SK-N-SH (cell line): ENCODE results near the gene ZNF74. TPM values are rescaled to one million over a fixed set of nuclear protein-coding genes. Genes with fewer than 3 reads are reported as not detected.
"Not testable (repeated sequence)": the region's sequence is repeated elsewhere in the genome, so short reads cannot be mapped to it uniquely, and the experiment has no call there.

Experiments used
- CTCF ChIA-PET: fragments of 300-600, 350-600 bp; formaldehyde crosslinking; extraction: SDS; loops from one replicate; lab custom pipeline; 2021; lab: Yijun Ruan, JAX
- POLR2A ChIA-PET: fragments of 350-600 bp; sonication (Branson Sonifier 250); formaldehyde crosslinking; extraction: SDS; loops from one replicate; lab custom pipeline; 2020; ENCODE audit warnings: antibody characterized with exemption, inconsistent platforms; lab: Yijun Ruan, JAX
- DNase-seq: peaks from one replicate; pipeline ENCODE4 v3.0.0; 2012
- H2AFZ ChIP-seq: fragments of 200-600 bp; sonication (generic); 2 replicates; pipeline ENCODE4 v1.8.1; 2016; ENCODE audit warnings: antibody characterized with exemption, mild to moderate bottlenecking, low read depth
- H3F3A ChIP-seq: fragments of 200-600 bp; sonication (generic); replicated peaks from 2 replicates; pipeline ENCODE3; 2016; ENCODE audit warnings: antibody characterized with exemption, mild to moderate bottlenecking; ENCODE audit not compliant: insufficient read depth
- H3K27ac ChIP-seq, 2 experiments: fragments of 200-500 bp in 1 of 2; fragments of 200-600 bp in 1 of 2; sonication (Bioruptor generic) in 1 of 2; sonication (generic), shearing (Covaris generic) in 1 of 2; 2 replicates each; pipeline versions ENCODE4 v1.5.1 to v1.6.1; 2014 to 2016; ENCODE audit warnings: low read depth in 2 of 2, inconsistent platforms in 1 of 2, low read length in 1 of 2, mild to moderate bottlenecking in 1 of 2, mixed read lengths in 1 of 2
- H3K27me3 ChIP-seq: fragments of 200-600 bp; sonication (generic), shearing (Covaris generic); 2 replicates; pipeline ENCODE4 v1.6.1; 2016; ENCODE audit warnings: mixed run types; ENCODE audit not compliant: insufficient read depth
- H3K36me3 ChIP-seq, 2 experiments: fragments of 200-500 bp in 1 of 2; fragments of 200-600 bp in 1 of 2; sonication (Bioruptor generic) in 1 of 2; sonication (generic) in 1 of 2; replicated peaks in 1 of 2; 2 replicates each; pipeline versions ENCODE3 to v1.5.1; 2014 to 2016; ENCODE audit warnings: low read length in 1 of 2, mild to moderate bottlenecking in 1 of 2; ENCODE audit not compliant: insufficient read depth in 2 of 2, control insufficient read depth in 1 of 2
- H3K4me1 ChIP-seq, 2 experiments: fragments of 200-500 bp in 1 of 2; fragments of 200-600 bp in 1 of 2; sonication (Bioruptor generic) in 1 of 2; sonication (generic), shearing (Covaris generic) in 1 of 2; 2 replicates each; pipeline versions ENCODE4 v1.5.1 to v1.6.1; 2014 to 2016; ENCODE audit warnings: low read depth in 1 of 2, low read length in 1 of 2, mixed run types in 1 of 2; ENCODE audit not compliant: insufficient read depth in 2 of 2, control insufficient read depth in 1 of 2
- H3K4me2 ChIP-seq: fragments of 200-600 bp; sonication (generic), shearing (Covaris generic); 2 replicates; pipeline ENCODE4 v1.6.1; 2017; ENCODE audit warnings: mixed run types
- H3K4me3 ChIP-seq, 2 experiments: fragments of 200-500 bp in 1 of 2; fragments of 200-600 bp in 1 of 2; sonication (Bioruptor generic) in 1 of 2; sonication (generic), shearing (Covaris generic) in 1 of 2; 2 replicates each; pipeline versions ENCODE4 v1.5.1 to v1.8.1; 2014 to 2016; ENCODE audit warnings: low read depth in 2 of 2, inconsistent platforms in 1 of 2, low read length in 1 of 2, mild to moderate bottlenecking in 1 of 2, mixed read lengths in 1 of 2, moderate library complexity in 1 of 2
- H3K79me2 ChIP-seq: fragments of 200-600 bp; sonication (generic); 2 replicates; pipeline ENCODE4 v1.8.1; 2017; ENCODE audit warnings: mild to moderate bottlenecking; ENCODE audit not compliant: insufficient read depth
- H3K9ac ChIP-seq: fragments of 200-600 bp; sonication (generic); 2 replicates; pipeline ENCODE4 v1.6.1; 2017; ENCODE audit warnings: mixed run types
- H3K9me2 ChIP-seq: fragments of 200-600 bp; sonication (generic); 2 replicates; pipeline ENCODE4 v1.6.1; 2017; ENCODE audit warnings: mixed run types
- H3K9me3 ChIP-seq: fragments of 200-600 bp; sonication (generic); 2 replicates; pipeline ENCODE4 v1.6.1; 2017; ENCODE audit warnings: mixed run types, mild to moderate bottlenecking, moderate library complexity
- H4K20me1 ChIP-seq: fragments of 200-600 bp; sonication (generic); 2 replicates; pipeline ENCODE4 v1.6.1; 2017; ENCODE audit warnings: mild to moderate bottlenecking, mixed run types; ENCODE audit not compliant: insufficient read depth
- FOSL2 ChIP-seq: IDR thresholded peaks from 2 replicates; pipeline ENCODE4 v1.4.0; 2012; ENCODE audit warnings: low read depth, mild to moderate bottlenecking, moderate library complexity, borderline replicate concordance
- GABPA ChIP-seq: IDR thresholded peaks from 2 replicates; pipeline ENCODE4 v1.4.0; 2012; ENCODE audit warnings: low read depth, mild to moderate bottlenecking
- MXI1 ChIP-seq: IDR thresholded peaks from 2 replicates; pipeline ENCODE4 v1.6.1; 2012; ENCODE audit warnings: mild to moderate bottlenecking, low read depth, low read length, improper control_type of control experiment
- POLR2AphosphoS5 ChIP-seq: IDR thresholded peaks from 2 replicates; pipeline ENCODE4 v1.6.1; 2012; ENCODE audit warnings: low read depth, low read length
- RXRA ChIP-seq: IDR thresholded peaks from 2 replicates; pipeline ENCODE4 v1.4.0; 2012; ENCODE audit warnings: low read depth, mild to moderate bottlenecking, borderline replicate concordance
- USF1 ChIP-seq: IDR thresholded peaks from 2 replicates; pipeline ENCODE4 v1.4.0; 2012; ENCODE audit warnings: low read depth, borderline replicate concordance
- WGBS: methylation state at CpG from one replicate; pipeline ENCODE4 v1.1.6; 2017; ENCODE audit warnings: low lambda C conversion rate; 5-methylcytosine and 5-hydroxymethylcytosine counted together
- polyA plus RNA-seq, 3 experiments: library from polyadenylated mRNA; depleted of rRNA; stranded (reverse); fragments of >200 nt; gene quantifications; 2 replicates each; pipeline ENCODE4 v1.2.3, GENCODE V29; 2012
- TF ChIP-seq, protein P1 (sequence below): IDR thresholded peaks from 2 replicates; pipeline ENCODE4 v1.4.0; 2012; ENCODE audit warnings: low read depth, borderline replicate concordance
- TF ChIP-seq, protein P2 (sequence below): IDR thresholded peaks from 2 replicates; pipeline ENCODE4 v1.6.1; 2012; ENCODE audit warnings: mild to moderate bottlenecking, low read depth, low read length, moderate library complexity

Gene ZNF74
- polyA plus RNA-seq, 1 of the 3 experiments (the other 2 are of a cell fraction) = 8.0 TPM

- Histone ChIP-seq H3F3A (no peaks in the 10 kb centered on the region), H3K4me1 (no peaks in the 10 kb centered on the region), H3K27me3 (no peaks in the 10 kb centered on the region), H4K20me1 (no peaks in the 10 kb centered on the region), H3K9me2 (no peaks in the 10 kb centered on the region), H2AFZ (no peak overlapping the region), H3K79me2 (no peaks in the 10 kb centered on the region), H3K9me3 (no peaks in the 10 kb centered on the region), H3K9ac (no peak overlapping the region), H3K4me3 (no peak overlapping the region), H3K36me3 (peaks cover 0 to 24% of the 10 kb centered on the region in 2 experiments), H3K4me2 (no peak overlapping the region), H3K27ac (no peak overlapping the region)
- ChIA-PET POLR2A (no interaction called here), CTCF (interaction anchor here (3.1 to 3.2 kb wide), 2 partner anchors 9 to 47 kb away, joined by 14 to 18 read pairs; no protein-coding TSS in a partner anchor)
- DNase-seq = no peak
- TF ChIP-seq USF1 (no peak), GABPA (no peak), RXRA (no peak), FOSL2 (no peak), MXI1 (no peak), POLR2AphosphoS5 (no peak)
- TF ChIP-seq, protein P1, sequence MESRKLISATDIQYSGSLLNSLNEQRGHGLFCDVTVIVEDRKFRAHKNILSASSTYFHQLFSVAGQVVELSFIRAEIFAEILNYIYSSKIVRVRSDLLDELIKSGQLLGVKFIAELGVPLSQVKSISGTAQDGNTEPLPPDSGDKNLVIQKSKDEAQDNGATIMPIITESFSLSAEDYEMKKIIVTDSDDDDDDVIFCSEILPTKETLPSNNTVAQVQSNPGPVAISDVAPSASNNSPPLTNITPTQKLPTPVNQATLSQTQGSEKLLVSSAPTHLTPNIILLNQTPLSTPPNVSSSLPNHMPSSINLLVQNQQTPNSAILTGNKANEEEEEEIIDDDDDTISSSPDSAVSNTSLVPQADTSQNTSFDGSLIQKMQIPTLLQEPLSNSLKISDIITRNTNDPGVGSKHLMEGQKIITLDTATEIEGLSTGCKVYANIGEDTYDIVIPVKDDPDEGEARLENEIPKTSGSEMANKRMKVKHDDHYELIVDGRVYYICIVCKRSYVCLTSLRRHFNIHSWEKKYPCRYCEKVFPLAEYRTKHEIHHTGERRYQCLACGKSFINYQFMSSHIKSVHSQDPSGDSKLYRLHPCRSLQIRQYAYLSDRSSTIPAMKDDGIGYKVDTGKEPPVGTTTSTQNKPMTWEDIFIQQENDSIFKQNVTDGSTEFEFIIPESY = no peak
- TF ChIP-seq, protein P2, sequence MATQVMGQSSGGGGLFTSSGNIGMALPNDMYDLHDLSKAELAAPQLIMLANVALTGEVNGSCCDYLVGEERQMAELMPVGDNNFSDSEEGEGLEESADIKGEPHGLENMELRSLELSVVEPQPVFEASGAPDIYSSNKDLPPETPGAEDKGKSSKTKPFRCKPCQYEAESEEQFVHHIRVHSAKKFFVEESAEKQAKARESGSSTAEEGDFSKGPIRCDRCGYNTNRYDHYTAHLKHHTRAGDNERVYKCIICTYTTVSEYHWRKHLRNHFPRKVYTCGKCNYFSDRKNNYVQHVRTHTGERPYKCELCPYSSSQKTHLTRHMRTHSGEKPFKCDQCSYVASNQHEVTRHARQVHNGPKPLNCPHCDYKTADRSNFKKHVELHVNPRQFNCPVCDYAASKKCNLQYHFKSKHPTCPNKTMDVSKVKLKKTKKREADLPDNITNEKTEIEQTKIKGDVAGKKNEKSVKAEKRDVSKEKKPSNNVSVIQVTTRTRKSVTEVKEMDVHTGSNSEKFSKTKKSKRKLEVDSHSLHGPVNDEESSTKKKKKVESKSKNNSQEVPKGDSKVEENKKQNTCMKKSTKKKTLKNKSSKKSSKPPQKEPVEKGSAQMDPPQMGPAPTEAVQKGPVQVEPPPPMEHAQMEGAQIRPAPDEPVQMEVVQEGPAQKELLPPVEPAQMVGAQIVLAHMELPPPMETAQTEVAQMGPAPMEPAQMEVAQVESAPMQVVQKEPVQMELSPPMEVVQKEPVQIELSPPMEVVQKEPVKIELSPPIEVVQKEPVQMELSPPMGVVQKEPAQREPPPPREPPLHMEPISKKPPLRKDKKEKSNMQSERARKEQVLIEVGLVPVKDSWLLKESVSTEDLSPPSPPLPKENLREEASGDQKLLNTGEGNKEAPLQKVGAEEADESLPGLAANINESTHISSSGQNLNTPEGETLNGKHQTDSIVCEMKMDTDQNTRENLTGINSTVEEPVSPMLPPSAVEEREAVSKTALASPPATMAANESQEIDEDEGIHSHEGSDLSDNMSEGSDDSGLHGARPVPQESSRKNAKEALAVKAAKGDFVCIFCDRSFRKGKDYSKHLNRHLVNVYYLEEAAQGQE = no peak
- WGBS = 96% methylated on average over 4 of the region's 4 CpGs
Observed at GRCh38 chr22:20408891-20409290, 14.9 kb downstream of the ZNF74 start.

DNA sequence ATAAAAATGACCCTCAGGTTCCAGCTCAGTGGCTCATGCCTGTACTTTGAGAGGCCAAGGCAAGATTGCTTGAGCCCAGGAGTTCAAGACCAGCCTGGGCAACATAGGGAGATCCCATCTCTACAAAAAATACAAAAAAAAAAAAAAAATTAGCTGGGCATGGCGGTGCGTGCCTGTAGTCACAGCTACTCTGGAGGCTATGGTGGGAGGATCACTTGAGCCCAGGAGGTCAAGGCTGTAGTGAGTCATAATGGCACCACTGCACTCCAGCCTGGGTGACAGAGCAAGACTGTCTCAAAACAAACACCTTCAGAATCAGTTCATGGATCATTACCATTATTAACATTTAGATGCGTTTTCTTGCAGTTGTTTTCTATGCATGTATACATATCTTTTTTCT, 15.4 kb downstream of the ZNF74 start:
- H3K4me3 ChIP-seq, H3K4me1 ChIP-seq, H2AFZ ChIP-seq, POLR2A ChIA-PET, H3K9me2 ChIP-seq, H4K20me1 ChIP-seq, H3K4me2 ChIP-seq, H3K9ac ChIP-seq, H3K27me3 ChIP-seq, H3K9me3 ChIP-seq, DNase-seq, H3K79me2 ChIP-seq, H3F3A ChIP-seq, H3K27ac ChIP-seq: not testable (repeated sequence)
- WGBS = 92% methylated on average over 3 of the region's 3 CpGs
- CTCF ChIA-PET = interaction anchor here (0.6 to 3.2 kb wide), 3 partner anchors 9 to 86 kb away, joined by 3 to 18 read pairs (median 14); partner anchors contain the start of gene KLHL22
- peaks cover 0 to 24% of the 10 kb centered on the region in 2 experiments for H3K36me3 ChIP-seq
